Gastrocnemius medialis (tissue), 4 donors: ENCODE measurements around the gene BCR.

Experiments used
- POLR2A ChIP-seq, 2 donors: fragments of 450-650 bp; IDR thresholded peaks; one replicate each; pipeline ENCODE4 v1.6.1; 2017; ENCODE audit warnings: antibody characterized with exemption in 2 of 2, mild to moderate bottlenecking in 2 of 2, moderate library complexity in 2 of 2
- TF ChIP-seq, protein P1 (sequence below), 5 experiments: fragments of 450-650 bp in 3 of 5; fragments of 200-600 bp in 2 of 5; sonication (generic) in 2 of 5; IDR thresholded peaks in 4 of 5; conservative IDR thresholded peaks in 1 of 5; 1 replicate in 4 of 5; 2 replicates in 1 of 5; pipeline ENCODE4 v1.5.1; 2016 to 2019; ENCODE audit warnings: antibody characterized with exemption in 5 of 5, mild to moderate bottlenecking in 3 of 5, moderate library complexity in 3 of 5

DNA sequence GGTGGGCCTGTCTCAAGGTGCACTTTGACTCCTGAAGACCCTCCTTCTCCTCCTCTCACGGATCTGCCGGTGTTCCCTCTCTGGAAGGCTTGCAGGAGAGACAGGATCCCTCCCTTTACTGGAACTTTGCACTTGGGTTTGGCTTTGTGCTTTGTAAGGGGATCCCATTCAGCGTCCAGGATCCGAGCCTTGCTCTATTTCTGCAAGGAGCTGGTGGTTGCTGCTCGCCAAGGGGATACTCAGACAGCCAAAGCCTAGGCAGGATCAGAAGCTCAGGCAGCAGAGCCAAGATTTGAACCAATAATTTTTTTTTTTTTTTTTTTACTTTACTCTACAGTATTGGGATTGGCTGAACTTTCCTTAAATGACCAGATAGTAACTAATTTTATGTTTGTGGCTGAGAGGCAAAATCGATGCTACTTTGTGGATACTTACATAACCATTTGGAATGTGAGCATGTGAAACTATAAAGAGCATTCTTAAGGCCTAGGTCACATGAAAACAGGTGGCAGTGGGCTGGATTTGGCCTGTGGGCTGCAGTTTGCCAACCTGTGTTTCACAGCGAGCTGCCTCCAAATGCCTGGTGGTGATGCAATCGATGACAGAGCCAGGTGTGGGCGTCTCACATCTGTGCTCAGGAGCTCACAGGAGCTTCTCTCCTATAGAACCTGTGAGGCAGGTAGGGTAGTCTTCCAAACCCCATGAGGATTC, 25.2 kb downstream of the BCR start:
- no peak for TF ChIP-seq POLR2A (IDR thresholded peaks at IDR 0.05)
- TF ChIP-seq, protein P1, sequence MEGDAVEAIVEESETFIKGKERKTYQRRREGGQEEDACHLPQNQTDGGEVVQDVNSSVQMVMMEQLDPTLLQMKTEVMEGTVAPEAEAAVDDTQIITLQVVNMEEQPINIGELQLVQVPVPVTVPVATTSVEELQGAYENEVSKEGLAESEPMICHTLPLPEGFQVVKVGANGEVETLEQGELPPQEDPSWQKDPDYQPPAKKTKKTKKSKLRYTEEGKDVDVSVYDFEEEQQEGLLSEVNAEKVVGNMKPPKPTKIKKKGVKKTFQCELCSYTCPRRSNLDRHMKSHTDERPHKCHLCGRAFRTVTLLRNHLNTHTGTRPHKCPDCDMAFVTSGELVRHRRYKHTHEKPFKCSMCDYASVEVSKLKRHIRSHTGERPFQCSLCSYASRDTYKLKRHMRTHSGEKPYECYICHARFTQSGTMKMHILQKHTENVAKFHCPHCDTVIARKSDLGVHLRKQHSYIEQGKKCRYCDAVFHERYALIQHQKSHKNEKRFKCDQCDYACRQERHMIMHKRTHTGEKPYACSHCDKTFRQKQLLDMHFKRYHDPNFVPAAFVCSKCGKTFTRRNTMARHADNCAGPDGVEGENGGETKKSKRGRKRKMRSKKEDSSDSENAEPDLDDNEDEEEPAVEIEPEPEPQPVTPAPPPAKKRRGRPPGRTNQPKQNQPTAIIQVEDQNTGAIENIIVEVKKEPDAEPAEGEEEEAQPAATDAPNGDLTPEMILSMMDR (IDR thresholded peaks at IDR 0.05 in 4 of 5, conservative IDR thresholded peaks at IDR 0.05 in 1 of 5) = no peak
